ENCODE results near the gene AGBL3. TPM values are rescaled to one million over a fixed set of nuclear protein-coding genes. Genes with fewer than 3 reads are reported as not detected.
A peak's percentile ranks its signal among the peaks of the same experiment; 100 is the strongest.
"Not testable (repeated sequence)": the region's sequence is repeated elsewhere in the genome, so short reads cannot be mapped to it uniquely, and the experiment has no call there.

Gene AGBL3
- total and polyA plus RNA-seq, 9 donors: 2.1 to 5.1 (median 2.7) TPM

DNA sequence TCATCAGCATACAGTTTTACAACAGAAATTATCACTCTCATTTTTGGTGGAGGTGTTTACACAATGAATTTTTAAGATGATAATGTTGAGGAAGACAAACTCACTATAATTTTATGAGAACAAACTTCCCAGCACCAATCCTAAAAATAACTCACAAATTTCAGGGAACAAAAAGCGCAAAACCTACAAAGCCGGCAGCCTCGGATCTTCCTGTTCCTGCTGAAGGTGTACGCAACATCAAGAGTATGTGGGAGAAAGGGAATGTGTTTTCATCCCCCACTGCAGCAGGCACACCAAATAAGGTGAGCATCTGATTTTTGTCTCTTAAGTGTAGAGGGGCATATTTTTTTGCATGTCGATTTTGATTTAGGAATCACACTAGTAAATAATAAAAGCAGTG is 26.5 kb upstream of the AGBL3 start:
- H3K27ac ChIP-seq (ENCODE audit: low read length): no peak overlapping the region
- H3K36me3 ChIP-seq (ENCODE audit: control insufficient read depth, insufficient read depth, low read length): peaks cover 45% of the 10 kb centered on the region
- no CpG with 5 or more reads among the region's 5 CpGs for WGBS (ENCODE audit: insufficient coverage)
- H3K4me3 ChIP-seq (ENCODE audit: low read length): no peak overlapping the region
- peaks cover 5% of the 10 kb centered on the region for H3K9me3 ChIP-seq (replicated peaks; ENCODE audit: control insufficient read depth, low read depth, low read length)
- DNase-seq: no peak
- no peaks in the 10 kb centered on the region for H3K4me1 ChIP-seq (ENCODE audit: control insufficient read depth, insufficient read depth, low read length)
- H3K27me3 ChIP-seq (ENCODE audit: control insufficient read depth, insufficient read depth, low read length): no peaks in the 10 kb centered on the region

GRCh38 chr7:134962270-134962780 is 24.0 kb upstream of the AGBL3 start:
- no peaks in the 10 kb centered on the region for H3K9me3 ChIP-seq (replicated peaks; ENCODE audit: control insufficient read depth, low read depth, low read length)
- H3K4me1 ChIP-seq (ENCODE audit: control insufficient read depth, insufficient read depth, low read length): no peaks in the 10 kb centered on the region
- peaks cover 47% of the 10 kb centered on the region for H3K36me3 ChIP-seq (ENCODE audit: control insufficient read depth, insufficient read depth, low read length)
- H3K27ac ChIP-seq (ENCODE audit: low read length): peak overlapping the region; percentile 17
- DNase-seq: peak; percentile 55
- no peaks in the 10 kb centered on the region for H3K27me3 ChIP-seq (ENCODE audit: control insufficient read depth, insufficient read depth, low read length)
- no peak overlapping the region for H3K4me3 ChIP-seq (ENCODE audit: low read length)

GRCh38 chr7:134963036-134963435 is 23.3 kb upstream of the AGBL3 start:
- DNase-seq: peak; percentile 77
- Histone ChIP-seq H3K27me3 (ENCODE audit: control insufficient read depth, insufficient read depth, low read length) (no peaks in the 10 kb centered on the region), H3K4me3 (ENCODE audit: low read length) (no peak overlapping the region), H3K4me1 (ENCODE audit: control insufficient read depth, insufficient read depth, low read length) (no peaks in the 10 kb centered on the region), H3K27ac (ENCODE audit: low read length) (peak overlapping the region; percentile 17), H3K36me3 (ENCODE audit: control insufficient read depth, insufficient read depth, low read length) (peaks cover 46% of the 10 kb centered on the region), H3K9me3 (replicated peaks; ENCODE audit: control insufficient read depth, low read depth, low read length) (no peaks in the 10 kb centered on the region)
- WGBS (ENCODE audit: insufficient coverage): no CpG with 5 or more reads among the region's 4 CpGs

DNA sequence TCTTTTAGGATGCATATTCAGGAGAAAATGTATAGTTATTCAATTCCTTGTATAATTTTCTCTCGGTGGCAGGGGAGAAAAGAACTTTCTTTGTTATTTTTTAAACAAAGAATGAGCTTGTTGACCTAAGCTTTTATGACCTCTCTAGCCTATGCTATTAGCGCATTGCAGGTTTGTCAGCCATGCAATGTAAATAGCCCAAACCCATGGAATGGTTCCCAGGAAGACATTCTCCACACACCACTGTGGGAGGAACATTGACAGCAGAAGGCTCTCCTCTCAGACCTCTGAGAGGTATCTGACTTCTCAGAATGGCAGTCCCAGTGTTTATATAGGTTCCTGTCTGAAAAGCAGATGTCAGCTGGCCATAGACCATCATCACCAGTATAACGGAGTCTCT is 19.6 kb upstream of the AGBL3 start:
- WGBS (ENCODE audit: insufficient coverage): no CpG with 5 or more reads among the region's 3 CpGs

DNA sequence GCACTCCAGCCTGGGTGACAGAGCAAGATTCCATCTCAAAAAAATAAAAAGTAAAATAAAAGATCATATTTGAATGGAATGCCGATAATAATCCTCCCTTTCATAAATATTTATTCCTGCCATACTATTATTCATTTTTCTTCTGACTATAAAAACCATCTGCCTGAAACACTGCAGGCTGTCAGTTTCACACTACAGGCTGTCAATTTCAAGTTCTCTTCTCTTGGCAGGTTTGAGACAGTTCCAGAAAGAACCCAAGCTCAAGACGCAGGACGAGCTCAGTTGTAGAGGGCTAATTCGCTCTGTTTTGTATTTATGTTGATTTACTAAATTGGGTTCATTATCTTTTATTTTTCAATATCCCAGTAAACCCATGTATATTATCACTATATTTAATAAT is 18.2 kb upstream of the AGBL3 start:
- Histone ChIP-seq H3K27me3 (ENCODE audit: control insufficient read depth, insufficient read depth, low read length) (no peaks in the 10 kb centered on the region), H3K9me3 (replicated peaks; ENCODE audit: control insufficient read depth, low read depth, low read length) (no peaks in the 10 kb centered on the region), H3K4me1 (ENCODE audit: control insufficient read depth, insufficient read depth, low read length) (no peaks in the 10 kb centered on the region), H3K4me3 (ENCODE audit: low read length) (no peak overlapping the region), H3K36me3 (ENCODE audit: control insufficient read depth, insufficient read depth, low read length) (peaks cover 28% of the 10 kb centered on the region), H3K27ac (ENCODE audit: low read length) (no peak overlapping the region)
- WGBS (ENCODE audit: insufficient coverage): no CpG with 5 or more reads among the region's 4 CpGs
- no peak for DNase-seq

More for the DNA sequence above, 19.6 kb upstream of the AGBL3 start:
- H3K9me3 ChIP-seq (replicated peaks; ENCODE audit: control insufficient read depth, low read depth, low read length): no peaks in the 10 kb centered on the region
- no peak for DNase-seq
- H3K27ac ChIP-seq (ENCODE audit: low read length): no peak overlapping the region
- peaks cover 28% of the 10 kb centered on the region for H3K36me3 ChIP-seq (ENCODE audit: control insufficient read depth, insufficient read depth, low read length)
- H3K27me3 ChIP-seq (ENCODE audit: control insufficient read depth, insufficient read depth, low read length): no peaks in the 10 kb centered on the region
- no peaks in the 10 kb centered on the region for H3K4me1 ChIP-seq (ENCODE audit: control insufficient read depth, insufficient read depth, low read length)
- no peak overlapping the region for H3K4me3 ChIP-seq (ENCODE audit: low read length)

GRCh38 chr7:134981645-134982044 is 4.7 kb upstream of the AGBL3 start:
- not testable (repeated sequence) for DNase-seq; H3K4me3 ChIP-seq (ENCODE audit: low read length); H3K27ac ChIP-seq (ENCODE audit: low read length); H3K27me3 ChIP-seq (ENCODE audit: control insufficient read depth, insufficient read depth, low read length); H3K4me1 ChIP-seq (ENCODE audit: control insufficient read depth, insufficient read depth, low read length); H3K9me3 ChIP-seq (replicated peaks; ENCODE audit: control insufficient read depth, low read depth, low read length); H3K36me3 ChIP-seq (ENCODE audit: control insufficient read depth, insufficient read depth, low read length)
- WGBS (ENCODE audit: insufficient coverage): no CpG with 5 or more reads among the region's 3 CpGs

GRCh38 chr7:134985894-134986362 is 380 bp upstream of the AGBL3 start:
- H3K36me3 ChIP-seq (ENCODE audit: control insufficient read depth, insufficient read depth, low read length): peaks cover 2% of the 10 kb centered on the region
- H3K9me3 ChIP-seq (replicated peaks; ENCODE audit: control insufficient read depth, low read depth, low read length): no peaks in the 10 kb centered on the region
- peak overlapping the region; percentile 95 for H3K27ac ChIP-seq (ENCODE audit: low read length)
- no peaks in the 10 kb centered on the region for H3K27me3 ChIP-seq (ENCODE audit: control insufficient read depth, insufficient read depth, low read length)
- peak overlapping the region; percentile 92 for H3K4me3 ChIP-seq (ENCODE audit: low read length)
- H3K4me1 ChIP-seq (ENCODE audit: control insufficient read depth, insufficient read depth, low read length): no peaks in the 10 kb centered on the region
- WGBS (ENCODE audit: insufficient coverage): 5% methylated on average over 3 of the region's 8 CpGs
- DNase-seq: no peak

GRCh38 chr7:134988161-134988560 is 1.9 kb downstream of the AGBL3 start:
- no peaks in the 10 kb centered on the region for H3K27me3 ChIP-seq (ENCODE audit: control insufficient read depth, insufficient read depth, low read length)
- no CpG with 5 or more reads among the region's 5 CpGs for WGBS (ENCODE audit: insufficient coverage)
- DNase-seq: no peak
- no peak overlapping the region for H3K27ac ChIP-seq (ENCODE audit: low read length)
- H3K36me3 ChIP-seq (ENCODE audit: control insufficient read depth, insufficient read depth, low read length): peaks cover 2% of the 10 kb centered on the region
- H3K4me1 ChIP-seq (ENCODE audit: control insufficient read depth, insufficient read depth, low read length): no peaks in the 10 kb centered on the region
- no peaks in the 10 kb centered on the region for H3K9me3 ChIP-seq (replicated peaks; ENCODE audit: control insufficient read depth, low read depth, low read length)
- no peak overlapping the region for H3K4me3 ChIP-seq (ENCODE audit: low read length)

GRCh38 chr7:134991469-134992339 is 5.4 kb downstream of the AGBL3 start:
- H3K4me3 ChIP-seq (ENCODE audit: low read length): no peak overlapping the region
- H3K4me1 ChIP-seq (ENCODE audit: control insufficient read depth, insufficient read depth, low read length): no peaks in the 10 kb centered on the region
- DNase-seq: no peak
- WGBS (ENCODE audit: insufficient coverage): no CpG with 5 or more reads among the region's 2 CpGs
- no peaks in the 10 kb centered on the region for H3K27me3 ChIP-seq (ENCODE audit: control insufficient read depth, insufficient read depth, low read length)
- H3K27ac ChIP-seq (ENCODE audit: low read length): no peak overlapping the region
- H3K9me3 ChIP-seq (replicated peaks; ENCODE audit: control insufficient read depth, low read depth, low read length): no peaks in the 10 kb centered on the region
- H3K36me3 ChIP-seq (ENCODE audit: control insufficient read depth, insufficient read depth, low read length): peaks cover 14% of the 10 kb centered on the region

DNA sequence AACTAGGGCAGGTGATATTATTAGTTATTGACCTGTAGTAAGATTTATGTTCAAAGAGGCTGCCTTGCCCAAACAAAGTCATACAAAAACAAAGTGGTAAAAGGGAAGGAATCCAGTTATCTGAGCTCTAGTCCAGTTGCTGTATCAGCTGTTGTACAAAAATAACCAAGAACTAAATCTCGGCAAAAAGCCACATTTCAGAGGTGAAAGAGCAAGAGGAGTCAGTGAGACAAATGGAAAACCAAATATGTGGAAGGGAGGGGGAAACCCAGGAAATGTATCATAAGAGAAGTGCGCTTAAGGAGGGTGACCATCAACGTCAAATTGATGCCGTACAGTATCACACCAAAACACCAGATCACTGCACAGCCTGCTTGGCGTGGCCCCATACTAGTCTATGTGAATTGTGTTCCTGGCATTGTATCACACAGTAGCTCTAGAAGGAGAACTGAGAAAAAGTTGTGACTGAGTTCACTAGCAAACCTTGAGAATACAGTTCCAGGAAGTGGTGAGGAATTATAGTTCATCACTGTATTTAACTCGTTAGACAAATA is 6.4 kb downstream of the AGBL3 start:
- no peaks in the 10 kb centered on the region for H3K27me3 ChIP-seq (ENCODE audit: control insufficient read depth, insufficient read depth, low read length)
- no CpG with 5 or more reads among the region's 6 CpGs for WGBS (ENCODE audit: insufficient coverage)
- no peaks in the 10 kb centered on the region for H3K4me1 ChIP-seq (ENCODE audit: control insufficient read depth, insufficient read depth, low read length)
- no peak overlapping the region for H3K27ac ChIP-seq (ENCODE audit: low read length)
- peak; percentile 33 for DNase-seq
- H3K4me3 ChIP-seq (ENCODE audit: low read length): no peak overlapping the region
- H3K9me3 ChIP-seq (replicated peaks; ENCODE audit: control insufficient read depth, low read depth, low read length): no peaks in the 10 kb centered on the region
- peaks cover 19% of the 10 kb centered on the region for H3K36me3 ChIP-seq (ENCODE audit: control insufficient read depth, insufficient read depth, low read length)

Data from muscle of leg (tissue), 11 donors.